MV-4-11 (cell line): ENCODE results near the gene C1QTNF3.
"Not testable (repeated sequence)": the region's sequence is repeated elsewhere in the genome, so short reads cannot be mapped to it uniquely, and the experiment has no call there.

Source experiments
- DNase-seq: peaks from one replicate; lab custom pipeline; 2025; lab: John Stamatoyannopoulos, UW

The C1QTNF3 gene, protein sequence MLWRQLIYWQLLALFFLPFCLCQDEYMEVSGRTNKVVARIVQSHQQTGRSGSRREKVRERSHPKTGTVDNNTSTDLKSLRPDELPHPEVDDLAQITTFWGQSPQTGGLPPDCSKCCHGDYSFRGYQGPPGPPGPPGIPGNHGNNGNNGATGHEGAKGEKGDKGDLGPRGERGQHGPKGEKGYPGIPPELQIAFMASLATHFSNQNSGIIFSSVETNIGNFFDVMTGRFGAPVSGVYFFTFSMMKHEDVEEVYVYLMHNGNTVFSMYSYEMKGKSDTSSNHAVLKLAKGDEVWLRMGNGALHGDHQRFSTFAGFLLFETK

DNA sequence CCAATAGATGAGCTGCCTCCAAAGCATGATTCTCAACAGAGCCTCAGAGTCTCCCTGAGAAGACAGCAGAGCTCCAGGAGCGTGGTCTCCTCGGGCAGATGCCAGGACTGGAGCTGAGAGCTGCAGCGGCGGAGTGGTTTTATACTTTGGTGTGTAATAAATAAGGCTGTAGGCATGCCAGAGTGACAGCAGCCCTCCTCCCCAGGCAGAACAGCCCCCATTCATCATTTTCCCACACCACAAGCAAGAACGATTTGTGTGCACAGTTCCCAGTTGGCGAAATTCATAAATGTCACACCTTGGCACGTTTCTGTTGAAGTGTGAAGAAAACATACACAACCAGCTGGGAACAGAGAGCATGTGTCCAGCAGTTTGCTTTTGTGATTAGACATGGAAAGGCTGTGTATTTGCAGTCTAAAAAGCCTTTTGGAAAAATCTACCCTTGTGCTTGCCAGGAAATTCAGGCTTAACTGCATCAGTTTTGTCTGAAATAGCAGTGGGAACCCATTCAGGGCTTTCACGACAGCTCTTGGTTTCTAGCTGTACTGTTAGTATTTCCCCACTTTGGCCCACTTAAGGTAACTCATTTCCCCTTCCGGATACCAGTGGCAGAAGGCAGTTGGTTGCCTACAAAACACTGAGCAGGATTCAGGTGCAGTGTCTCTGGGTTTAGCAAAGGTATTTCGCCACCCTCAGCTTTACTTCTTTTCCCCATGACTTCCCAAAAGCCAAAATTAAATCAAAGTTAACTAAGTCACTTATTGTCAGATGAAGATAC lies at the start of gene C1QTNF3:
Gene C1QTNF3, minus strand, starts transcription at position 115 of the 778 bp plus-strand sequence. Its CDS starts 88 bp downstream, at position 27.
- DNase-seq: no peak

DNA sequence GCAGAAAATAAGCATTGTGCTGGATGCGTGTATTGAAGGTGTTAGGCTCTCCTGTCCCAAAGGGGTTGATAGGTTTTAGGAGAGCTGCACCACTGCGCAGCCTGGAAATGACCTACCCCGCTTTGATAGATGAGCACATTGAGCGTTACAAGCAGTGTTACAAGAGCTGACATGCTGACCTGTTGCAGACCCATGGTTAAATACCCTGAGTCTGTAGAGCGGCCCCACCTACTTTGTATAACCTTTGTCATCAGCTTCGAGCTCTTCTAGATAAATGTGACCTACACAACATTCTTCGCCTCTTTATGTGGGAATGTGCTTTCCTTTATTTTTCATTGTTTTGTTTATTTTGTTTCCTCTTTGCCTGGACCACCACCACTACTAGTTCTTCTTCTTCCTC lies 48.0 kb upstream of the C1QTNF3 start:
- not testable (repeated sequence) for DNase-seq

- DNase-seq: not testable (repeated sequence)
Observed at GRCh38 chr5:34089802-34090201, 46.8 kb upstream of the C1QTNF3 start.

DNA sequence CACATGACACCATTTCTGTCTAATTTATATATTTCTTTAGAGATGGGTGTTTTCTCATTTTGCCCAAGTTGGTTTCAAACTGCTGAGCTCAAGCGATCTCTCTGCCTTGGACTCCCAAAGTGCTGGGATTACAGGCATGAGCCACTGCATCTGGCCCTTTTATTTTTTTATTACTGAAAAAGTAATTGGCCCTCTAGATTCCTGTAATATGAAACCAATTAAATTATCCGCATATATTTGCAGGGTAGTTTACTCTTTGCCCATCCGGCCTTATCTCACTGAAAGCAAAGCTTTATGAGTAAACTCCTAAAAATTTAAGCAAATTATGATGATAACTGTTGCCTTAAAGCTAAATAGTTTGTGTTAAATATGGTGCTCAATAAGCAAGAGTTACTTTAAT lies 44.7 kb upstream of the C1QTNF3 start:
- DNase-seq: not testable (repeated sequence)

GRCh38 chr5:34083898-34084297 lies 40.9 kb upstream of the C1QTNF3 start:
- not testable (repeated sequence) for DNase-seq

DNA sequence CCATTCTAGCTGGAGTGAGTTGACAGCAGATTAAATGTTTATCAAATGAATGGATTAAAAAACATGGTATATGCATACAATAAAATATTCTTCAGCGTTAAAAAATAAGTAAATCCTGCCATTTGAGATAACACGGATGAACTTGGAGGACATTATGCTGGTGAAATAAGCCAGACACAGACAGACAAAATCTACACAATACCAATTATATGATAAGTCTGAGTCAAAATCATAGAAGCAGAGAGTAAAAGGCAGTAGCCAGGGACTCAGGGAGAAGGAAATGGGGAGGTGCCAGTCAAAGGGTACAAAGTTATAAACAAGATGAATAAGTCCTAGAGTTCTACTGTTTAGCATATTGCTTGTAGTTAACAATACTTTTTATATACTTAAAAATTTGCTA lies 36.5 kb upstream of the C1QTNF3 start:
- DNase-seq: not testable (repeated sequence)

DNA sequence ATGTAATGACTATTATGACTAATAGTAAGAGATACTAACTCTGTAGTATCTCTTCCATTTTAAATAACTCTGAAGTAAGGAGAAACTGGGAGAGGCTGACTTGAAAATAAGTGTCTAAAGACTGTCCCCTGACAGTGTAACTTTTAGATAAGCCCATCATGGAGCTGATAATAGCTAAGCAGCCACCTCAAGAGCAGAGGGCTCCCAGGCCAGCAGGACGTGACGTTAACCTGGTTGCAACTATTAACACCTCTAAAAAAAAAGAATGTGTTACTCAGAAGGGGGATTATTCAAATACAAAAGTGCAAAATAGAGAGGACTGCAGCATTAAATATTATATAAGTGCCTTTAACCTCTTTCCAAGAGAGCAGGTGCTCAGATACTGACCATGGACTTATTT lies 34.6 kb upstream of the C1QTNF3 start:
- not testable (repeated sequence) for DNase-seq

DNA sequence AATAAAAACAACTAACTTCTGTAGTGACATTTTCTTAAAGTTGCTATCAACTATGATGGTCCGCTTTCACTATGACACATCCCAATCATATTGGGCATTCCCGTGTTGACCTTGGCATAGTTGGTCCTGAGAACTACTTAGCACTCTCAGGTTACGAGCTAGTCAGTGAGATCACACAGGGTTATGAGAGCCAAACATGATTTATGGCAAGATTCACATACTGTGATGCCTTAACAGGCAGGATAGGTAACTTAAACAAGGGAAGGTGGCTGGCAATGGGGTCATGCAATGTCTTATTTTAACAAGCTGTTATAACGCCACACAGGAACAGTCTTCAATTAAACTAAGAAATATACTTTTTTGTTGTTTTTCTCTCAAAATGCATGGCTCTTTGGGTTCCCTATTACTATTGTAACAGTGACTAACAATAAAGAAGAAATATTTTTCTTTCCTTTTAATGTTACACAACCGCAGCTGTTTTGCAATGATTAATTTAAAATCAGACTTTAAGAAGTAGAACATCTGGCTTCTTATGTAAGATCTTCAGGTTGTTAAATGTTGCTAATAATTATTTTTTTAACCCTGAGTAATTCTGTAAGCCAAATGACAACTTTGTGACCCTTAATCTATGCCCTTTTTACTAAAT lies 33.8 kb upstream of the C1QTNF3 start:
- DNase-seq: not testable (repeated sequence)

DNA sequence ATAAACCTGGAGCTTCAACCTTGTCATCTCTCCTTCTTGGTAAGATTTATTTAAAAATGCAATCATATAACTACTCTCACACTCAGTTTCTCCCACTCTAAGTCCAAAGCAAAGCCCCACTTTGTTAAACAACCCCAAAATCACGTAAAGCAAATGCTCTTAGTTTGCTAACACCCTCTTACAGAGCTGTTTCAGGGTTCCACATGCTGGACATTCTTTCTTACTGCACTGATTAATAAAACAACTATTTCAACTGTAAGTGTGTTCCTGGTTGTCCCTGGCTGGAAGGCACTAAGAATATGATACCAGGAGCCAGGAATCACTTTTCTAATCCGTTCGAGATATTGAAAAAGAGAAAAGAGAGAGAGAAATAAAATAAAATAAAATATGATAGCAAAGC lies 31.5 kb upstream of the C1QTNF3 start:
- DNase-seq: not testable (repeated sequence)

DNA sequence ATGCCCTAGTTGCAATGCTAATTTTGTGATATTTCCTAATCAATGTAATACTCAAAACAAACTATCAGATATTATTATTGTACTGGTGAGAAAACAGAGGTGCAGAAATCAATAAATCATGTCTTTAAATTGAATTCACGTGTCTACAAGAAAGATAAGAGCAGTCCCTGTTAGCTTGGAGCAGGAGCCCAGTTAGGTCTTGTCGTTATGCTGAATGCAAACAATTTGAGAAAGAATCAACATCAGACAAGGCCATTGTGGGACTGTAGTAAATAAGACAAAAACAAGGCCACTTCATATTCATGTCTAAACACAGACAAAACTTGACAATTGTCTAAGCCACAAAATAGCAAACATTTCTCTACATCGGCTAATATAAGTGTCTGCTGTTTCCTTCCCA lies 31.1 kb upstream of the C1QTNF3 start:
- not testable (repeated sequence) for DNase-seq

DNA sequence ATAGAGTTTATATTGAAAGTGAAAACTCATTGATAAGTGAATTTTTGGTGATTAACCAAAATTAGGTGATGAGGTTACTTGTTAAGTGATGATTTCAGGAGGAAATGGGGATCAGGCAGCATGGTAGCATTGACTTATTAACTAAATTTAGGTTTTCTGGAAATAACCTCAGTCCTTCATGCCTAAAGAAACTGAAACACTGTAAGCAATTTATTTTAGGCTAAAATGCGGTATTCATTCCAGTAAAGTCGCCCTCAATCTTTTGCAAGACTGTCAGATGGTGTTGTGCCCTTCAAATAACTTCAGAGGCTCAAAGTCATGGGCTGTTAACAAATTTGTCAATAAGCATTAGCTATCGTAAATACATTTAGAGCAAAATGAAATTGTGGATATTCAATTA lies 27.6 kb upstream of the C1QTNF3 start:
- not testable (repeated sequence) for DNase-seq

DNA sequence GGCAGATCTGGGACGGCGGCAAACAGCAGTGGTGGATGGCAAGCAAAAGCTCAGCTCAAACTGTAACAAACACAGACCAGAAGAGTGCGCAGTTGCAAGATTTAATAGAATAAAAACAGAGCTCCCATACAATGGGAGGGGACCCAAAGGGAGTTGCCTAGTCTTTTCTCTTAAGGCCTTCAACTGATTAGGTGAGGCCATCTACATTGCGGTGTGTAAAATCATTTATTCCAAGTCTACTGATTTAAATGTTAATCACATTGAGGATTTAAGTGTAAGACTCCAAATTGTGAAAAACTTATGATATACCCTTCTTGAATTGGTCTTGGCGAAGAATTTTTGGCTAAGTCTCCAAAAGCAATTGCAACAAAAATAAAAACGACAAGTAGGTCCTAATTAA lies 21.6 kb upstream of the C1QTNF3 start:
- DNase-seq: no peak

DNA sequence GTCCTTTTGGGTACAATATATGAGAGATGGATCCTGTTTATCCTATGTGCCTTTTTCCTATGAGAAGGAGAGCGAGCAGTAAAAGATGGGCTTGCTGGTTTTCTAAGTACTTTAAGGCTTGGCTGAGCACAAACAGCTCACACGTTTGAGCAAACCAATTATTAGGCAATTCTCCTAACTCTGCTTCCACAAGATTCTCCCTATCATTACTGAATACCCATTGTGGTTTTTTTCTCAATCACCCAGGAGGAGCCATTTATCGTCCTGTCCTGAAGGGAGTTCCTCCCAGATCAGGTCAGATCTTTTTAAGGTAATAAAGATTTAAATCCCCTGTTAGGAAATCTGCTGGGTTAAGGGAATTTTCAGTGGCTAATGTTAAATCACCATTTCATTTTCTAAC lies 19.4 kb upstream of the C1QTNF3 start:
- DNase-seq: no peak

DNA sequence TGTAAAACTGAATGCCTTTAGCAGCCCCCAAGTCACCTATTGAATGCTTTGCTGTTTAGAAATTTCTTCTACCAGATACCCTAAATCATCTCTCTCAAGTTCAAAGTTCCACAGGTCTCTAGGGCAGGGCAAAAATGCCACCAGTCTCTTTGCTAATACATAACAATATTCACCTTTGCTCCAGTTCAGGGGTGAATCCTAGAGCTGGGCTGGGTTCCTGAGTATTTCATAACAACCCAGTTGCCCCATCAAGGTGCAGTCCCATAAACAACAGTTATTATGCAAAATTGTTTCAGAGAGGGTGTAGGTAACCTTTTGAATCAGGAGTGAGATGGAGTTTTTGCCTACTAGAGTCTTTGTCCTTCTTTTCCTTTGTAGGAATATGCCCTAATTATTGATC lies 19.0 kb upstream of the C1QTNF3 start:
- DNase-seq: no peak

DNA sequence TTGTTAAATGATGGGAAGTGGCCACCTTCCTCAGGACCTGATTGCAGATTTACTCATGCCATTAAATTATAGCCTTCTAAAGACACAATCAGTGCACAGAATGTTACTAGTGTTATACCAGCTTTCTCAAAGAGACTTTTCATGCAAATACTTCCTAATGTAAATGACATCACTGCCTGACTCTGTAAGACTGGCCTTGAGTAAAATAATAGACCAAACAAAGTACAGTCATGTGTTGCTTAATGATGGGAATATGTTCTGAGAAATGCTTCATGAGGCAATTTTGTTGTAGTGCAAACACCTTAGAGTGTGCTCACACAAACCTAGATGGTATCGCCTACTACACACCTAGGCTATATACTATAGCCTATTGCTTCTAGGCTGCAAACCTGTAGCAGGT lies 17.0 kb upstream of the C1QTNF3 start:
- DNase-seq: no peak

- DNase-seq: no peak
Observed at GRCh38 chr5:34058532-34058931, 15.5 kb upstream of the C1QTNF3 start.

- DNase-seq: no peak
Observed at GRCh38 chr5:34057569-34057968, 14.6 kb upstream of the C1QTNF3 start.

DNA sequence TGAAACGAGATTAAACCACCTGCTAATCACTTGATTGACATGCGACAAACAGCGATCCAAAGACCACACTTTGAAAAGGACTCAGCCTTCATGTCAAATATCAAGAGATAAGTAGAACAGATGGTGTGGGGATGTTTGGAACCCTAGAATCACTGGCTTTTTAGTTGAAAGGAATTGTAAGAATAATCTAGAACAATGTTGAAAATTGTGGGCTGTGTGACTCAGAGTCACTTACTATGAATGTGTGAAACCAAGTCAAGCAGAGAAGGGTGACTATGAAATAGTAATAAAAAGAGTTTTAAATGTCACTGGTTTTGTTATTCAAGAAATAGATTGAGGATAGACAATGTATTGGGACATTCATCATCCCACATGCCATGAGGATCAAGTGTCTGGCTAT lies 14.1 kb upstream of the C1QTNF3 start:
- no peak for DNase-seq

DNA sequence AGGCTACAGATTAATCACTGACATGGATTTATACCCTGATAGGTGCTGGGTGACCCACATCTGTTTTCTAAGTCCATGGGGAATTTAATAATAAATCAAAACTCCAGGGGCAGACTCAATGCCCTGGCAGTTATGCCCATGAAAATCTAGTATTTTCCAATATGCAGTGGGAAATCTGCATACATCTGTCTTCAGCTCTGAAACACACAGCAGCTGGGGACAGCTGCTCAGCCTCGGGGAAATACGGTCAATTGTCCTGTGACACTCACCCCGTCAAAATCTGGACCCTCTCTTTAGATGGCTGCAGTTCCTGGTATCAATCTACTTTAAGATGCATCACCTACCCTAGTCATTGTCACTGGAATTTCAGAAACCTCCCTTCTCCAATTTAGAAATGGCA lies 12.7 kb upstream of the C1QTNF3 start:
- DNase-seq: no peak

GRCh38 chr5:34054400-34054729 lies 11.4 kb upstream of the C1QTNF3 start:
- no peak for DNase-seq

- DNase-seq: no peak
Observed at GRCh38 chr5:34053571-34054399, 10.8 kb upstream of the C1QTNF3 start.

- no peak for DNase-seq
Observed at GRCh38 chr5:34053133-34053532, 10.1 kb upstream of the C1QTNF3 start.
